ENCODE data around the gene SPP1.

- TF ChIP-seq RFX5 (IDR thresholded peaks at IDR 0.05; ENCODE audit: low read depth, low read length) (no peak), TCF12 (IDR thresholded peaks at IDR 0.05; ENCODE audit: low read depth, low read length) (no peak), POLR2A (IDR thresholded peaks at IDR 0.05; ENCODE audit: low read depth, low read length) (no peak), USF2 (IDR thresholded peaks at IDR 0.05; ENCODE audit: borderline replicate concordance, low read depth, low read length) (no peak), CEBPZ (IDR thresholded peaks at IDR 0.05; ENCODE audit: low read depth, low read length) (no peak), GABPA (IDR thresholded peaks at IDR 0.05; ENCODE audit: low read depth) (no peak), EZH2 (IDR thresholded peaks at IDR 0.05; ENCODE audit: borderline replicate concordance, control insufficient read depth, low read depth, low read length) (no peak), MXI1 (IDR thresholded peaks at IDR 0.05; ENCODE audit: low read depth, low read length) (no peak), CEBPB (IDR thresholded peaks at IDR 0.05; ENCODE audit: borderline replicate concordance in 1 of 2, low read depth in 2 of 2, low read length in 2 of 2) (no peak), NR2C2 (IDR thresholded peaks at IDR 0.05; ENCODE audit: borderline replicate concordance, control insufficient read depth, insufficient read length, low read depth) (no peak), NFIC (IDR thresholded peaks at IDR 0.05; ENCODE audit: low read depth, low read length) (no peak)
Observed at GRCh38 chr4:88005076-88005475, 29.6 kb downstream of the SPP1 start.

All from GM12878 (cell line).